ENCODE results near the gene SLC5A2. TPM values are rescaled to one million over a fixed set of nuclear protein-coding genes. Genes with fewer than 3 reads are reported as not detected.

SLC5A2 gene
- total and polyA plus RNA-seq, 2 of the 13 experiments (the other 11 are each of a cell fraction or from before 2014, with no cell fraction given) = 0.24 to 0.97 TPM

DNA sequence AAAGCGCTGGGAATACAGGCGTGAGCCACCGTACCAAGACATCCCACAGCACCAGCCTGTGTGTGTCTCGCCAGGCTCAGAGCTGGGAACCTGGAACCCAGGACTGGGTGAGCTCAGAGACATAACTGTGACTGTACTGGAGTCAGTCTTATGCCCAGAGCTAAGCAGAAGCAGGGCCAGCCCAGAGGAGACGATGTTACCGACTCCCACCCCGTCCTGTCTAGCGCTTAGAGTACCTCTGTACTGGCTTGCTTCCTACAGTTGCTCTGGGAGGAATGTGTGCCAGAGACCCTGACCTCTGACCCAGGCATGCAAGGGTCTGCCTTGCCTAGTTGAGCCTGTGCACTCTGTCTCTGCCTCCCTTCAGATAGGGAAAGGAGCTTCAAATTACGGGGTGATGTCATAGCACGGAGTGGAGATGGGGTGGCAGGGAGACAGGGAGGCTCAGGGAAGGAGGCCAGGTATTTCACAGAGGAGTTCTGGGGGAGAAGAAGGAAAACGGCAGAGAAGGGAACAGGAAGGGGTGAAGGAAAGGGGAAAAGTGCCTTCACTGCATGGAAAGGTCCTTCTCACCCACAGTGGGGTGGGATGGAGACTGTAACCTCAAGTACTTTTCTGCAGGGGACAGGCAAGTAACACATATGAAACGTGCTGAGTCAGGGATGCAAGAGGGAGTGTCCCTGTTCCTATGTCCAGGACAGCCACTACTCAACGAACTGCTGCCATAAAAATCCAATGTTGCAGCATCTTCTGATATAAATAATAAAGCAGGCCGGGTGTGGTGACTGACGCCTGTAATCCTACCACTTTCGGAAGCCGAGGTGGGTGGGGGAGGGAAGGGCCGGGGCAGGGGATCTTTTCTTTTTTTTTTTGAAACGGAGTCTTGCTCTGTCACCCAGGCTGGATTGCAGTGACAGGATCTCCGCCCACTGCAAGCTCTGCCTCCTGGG is 29.4 kb upstream of the SLC5A2 start (continued):
- TF ChIP-seq THAP9 (CRISPR knock-in tag; IDR thresholded peaks at IDR 0.05; ENCODE audit: borderline replicate concordance) = no peak
- peak; percentile 96 for TF ChIP-seq ZBTB7A (CRISPR knock-in tag; IDR thresholded peaks at IDR 0.05)
- no peak for TF ChIP-seq U2AF2 (IDR thresholded peaks at IDR 0.05; ENCODE audit: low read depth, low read length)
- TF ChIP-seq ATF3 (CRISPR knock-in tag; IDR thresholded peaks at IDR 0.05) = peak; percentile 71; the same call in 1 of the 2 replicates
- no peak for TF ChIP-seq ZNF597 (CRISPR knock-in tag; IDR thresholded peaks at IDR 0.05)
- TF ChIP-seq ZNF530 (CRISPR knock-in tag; IDR thresholded peaks at IDR 0.05; ENCODE audit: low read depth) = no peak
- TF ChIP-seq, protein P1, sequence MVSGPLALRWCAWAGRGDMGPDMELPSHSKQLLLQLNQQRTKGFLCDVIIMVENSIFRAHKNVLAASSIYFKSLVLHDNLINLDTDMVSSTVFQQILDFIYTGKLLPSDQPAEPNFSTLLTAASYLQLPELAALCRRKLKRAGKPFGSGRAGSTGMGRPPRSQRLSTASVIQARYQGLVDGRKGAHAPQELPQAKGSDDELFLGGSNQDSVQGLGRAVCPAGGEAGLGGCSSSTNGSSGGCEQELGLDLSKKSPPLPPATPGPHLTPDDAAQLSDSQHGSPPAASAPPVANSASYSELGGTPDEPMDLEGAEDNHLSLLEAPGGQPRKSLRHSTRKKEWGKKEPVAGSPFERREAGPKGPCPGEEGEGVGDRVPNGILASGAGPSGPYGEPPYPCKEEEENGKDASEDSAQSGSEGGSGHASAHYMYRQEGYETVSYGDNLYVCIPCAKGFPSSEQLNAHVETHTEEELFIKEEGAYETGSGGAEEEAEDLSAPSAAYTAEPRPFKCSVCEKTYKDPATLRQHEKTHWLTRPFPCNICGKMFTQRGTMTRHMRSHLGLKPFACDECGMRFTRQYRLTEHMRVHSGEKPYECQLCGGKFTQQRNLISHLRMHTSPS (CRISPR knock-in tag; IDR thresholded peaks at IDR 0.05; ENCODE audit: low read depth) = 0 out of 2 replicates have a peak, but pooled peaks have one; percentile 18
- peak; percentile 19; the same call in 1 of the 2 replicates for TF ChIP-seq NCOA1 (CRISPR knock-in tag; IDR thresholded peaks at IDR 0.05)
- no peak for TF ChIP-seq TBP (CRISPR knock-in tag; IDR thresholded peaks at IDR 0.05)
- no peak for TF ChIP-seq GZF1 (CRISPR knock-in tag; IDR thresholded peaks at IDR 0.05)
- TF ChIP-seq SP1 (IDR thresholded peaks at IDR 0.05) = no peak
- 0 out of 2 replicates have a peak, but pooled peaks have one; percentile 22 for TF ChIP-seq SP1 (CRISPR knock-in tag; IDR thresholded peaks at IDR 0.05)
- TF ChIP-seq CEBPB (IDR thresholded peaks at IDR 0.05; ENCODE audit: borderline replicate concordance, low read depth, low read length) = no peak
- TF ChIP-seq TBX2 (CRISPR knock-in tag; IDR thresholded peaks at IDR 0.05; ENCODE audit: borderline replicate concordance) = no peak
- peak; percentile 52; the same call in 1 of the 2 replicates for TF ChIP-seq UBTF (CRISPR knock-in tag; IDR thresholded peaks at IDR 0.05)
- TF ChIP-seq ZNF350 (CRISPR knock-in tag; IDR thresholded peaks at IDR 0.05; ENCODE audit: borderline replicate concordance, low read depth) = peak; percentile 60
